GM21619 (cell line): ENCODE measurements around the gene CPB2.

Source experiments
- ATAC-seq: cut with Tn5 transposase; IDR thresholded peaks from one replicate; pipeline ENCODE4 v1.9.1; 2021; ENCODE audit not compliant: unreplicated experiment

Gene CPB2

GRCh38 chr13:46006688-46007452 is 98.0 kb downstream of the CPB2 start:
- ATAC-seq = no peak

- no peak for ATAC-seq
Measured at GRCh38 chr13:46004491-46004890, 100.3 kb downstream of the CPB2 start.
